Measurements from ENCODE around the gene DESI2.

DESI2 gene

DNA sequence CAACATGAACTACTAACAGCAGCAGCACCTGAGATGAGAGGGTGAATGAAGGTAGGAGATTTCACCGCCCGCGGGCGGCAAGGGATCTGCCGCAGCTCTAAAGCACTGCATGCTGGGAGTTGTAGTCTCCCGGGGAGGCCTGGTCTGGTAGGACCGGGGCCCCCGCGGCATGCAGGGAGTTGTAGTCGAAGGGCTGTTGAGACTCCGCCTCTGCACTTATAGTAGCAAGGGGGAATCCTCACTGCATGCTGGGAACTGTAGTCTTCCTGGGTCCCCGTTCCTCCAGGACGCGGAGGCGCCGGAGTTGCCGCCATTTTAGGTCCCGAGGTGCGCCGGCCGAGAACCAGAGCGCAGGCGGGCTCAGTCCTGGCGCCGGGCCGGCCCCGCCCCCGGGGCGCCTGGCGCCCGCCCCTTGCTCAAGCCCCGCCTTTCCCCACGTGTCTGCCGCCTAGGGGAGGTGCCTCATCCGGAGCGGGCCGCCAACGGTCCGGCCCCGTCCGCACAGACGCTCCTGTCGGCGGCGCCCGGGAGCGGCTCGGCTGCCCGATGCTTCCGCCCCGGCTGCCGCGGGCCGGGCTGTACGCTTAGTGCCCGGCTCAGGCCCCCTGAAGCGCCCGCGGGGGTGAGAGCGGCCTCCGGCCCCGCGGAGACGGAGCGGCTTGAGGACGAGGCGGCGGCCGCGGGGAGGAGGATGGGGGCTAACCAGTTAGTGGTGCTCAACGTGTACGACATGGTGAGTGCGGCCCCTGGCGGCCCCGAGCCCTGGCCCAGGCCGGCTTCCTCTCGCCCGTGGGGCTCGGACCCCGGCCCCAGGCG, at the start of gene DESI2:
Gene DESI2 (plus strand): TSS at position 504 of the 816 bp plus-strand sequence. CDS start 188 bp downstream, at position 692.
- TF ChIP-seq CTCF (IDR thresholded peaks at IDR 0.05; ENCODE audit: low read depth, low read length, missing control alignments) = peak; percentile 51
- H3K4me3 ChIP-seq (ENCODE audit: low read depth, low read length) = peak within 1 kb of the TSS; percentile 73
- DNase-seq (ENCODE audit: low read depth) = peak; percentile 98

DNA sequence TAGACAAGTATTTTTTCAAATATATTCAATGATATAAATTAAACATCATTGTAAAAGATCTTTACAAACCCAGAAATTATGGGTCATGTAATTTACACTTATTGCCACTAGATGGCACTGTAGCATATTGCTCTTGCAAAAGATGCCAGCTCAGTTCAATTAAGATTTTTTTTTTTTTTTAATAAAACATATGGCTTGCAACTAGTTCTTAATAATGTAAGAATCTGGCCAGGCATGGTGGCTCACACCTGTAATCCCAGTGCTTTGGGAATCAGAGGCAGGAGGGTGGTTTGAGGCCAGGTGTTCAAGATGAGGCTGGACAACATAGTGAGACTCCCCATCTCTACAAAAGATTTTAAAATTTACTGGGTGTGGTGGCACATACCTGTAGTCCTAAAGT, 49.4 kb upstream of the DESI2 start:
- DNase-seq (ENCODE audit: low read depth) = no peak
- TF ChIP-seq CTCF (IDR thresholded peaks at IDR 0.05; ENCODE audit: low read depth, low read length, missing control alignments) = peak; percentile 50
- no peak overlapping the region for H3K4me3 ChIP-seq (ENCODE audit: low read depth, low read length)

- no peak overlapping the region for H3K4me3 ChIP-seq (ENCODE audit: low read depth, low read length)
- DNase-seq (ENCODE audit: low read depth) = no peak
- no peak for TF ChIP-seq CTCF (IDR thresholded peaks at IDR 0.05; ENCODE audit: low read depth, low read length, missing control alignments)
Observed at GRCh38 chr1:244605835-244606370, 47.0 kb upstream of the DESI2 start.

DNA sequence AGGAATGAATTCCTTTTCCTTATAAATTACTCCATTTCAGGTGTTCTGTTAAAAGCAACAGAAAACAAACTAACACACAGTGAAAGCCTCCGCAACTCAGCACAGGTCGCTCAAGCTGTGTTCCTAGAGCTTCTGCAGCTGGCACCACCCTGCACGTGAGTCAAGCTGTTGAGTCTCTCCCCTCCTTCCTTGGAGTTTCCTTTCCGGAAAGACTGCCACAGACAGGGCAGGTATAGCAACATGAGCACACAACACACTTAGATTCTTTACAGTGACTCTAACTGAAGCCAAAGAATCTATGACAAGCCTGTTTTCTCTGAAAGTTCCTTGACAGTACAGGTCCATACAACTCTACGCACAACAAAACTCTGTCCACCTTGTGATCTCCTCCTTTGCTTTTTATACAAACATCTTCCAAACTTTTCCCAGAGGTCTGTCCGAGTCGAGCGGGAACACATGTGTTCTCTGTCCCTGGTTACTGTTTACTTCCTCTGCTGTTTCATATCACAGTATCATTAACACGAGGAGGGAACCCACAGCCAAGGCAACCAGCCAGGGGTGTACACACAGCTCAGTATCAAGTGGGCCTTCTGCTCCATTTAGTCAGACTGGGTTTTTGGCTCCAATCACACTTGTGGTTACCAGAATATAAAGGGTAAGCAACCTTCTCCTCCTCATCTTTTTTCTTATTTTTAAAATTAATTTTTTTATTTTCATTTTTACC, 38.7 kb upstream of the DESI2 start:
- no peak for DNase-seq (ENCODE audit: low read depth)
- TF ChIP-seq CTCF (IDR thresholded peaks at IDR 0.05; ENCODE audit: low read depth, low read length, missing control alignments) = no peak
- H3K4me3 ChIP-seq (ENCODE audit: low read depth, low read length) = no peak overlapping the region

GRCh38 chr1:244614879-244615278, 38.0 kb upstream of the DESI2 start:
- no peak overlapping the region for H3K4me3 ChIP-seq (ENCODE audit: low read depth, low read length)
- DNase-seq (ENCODE audit: low read depth) = no peak
- no peak for TF ChIP-seq CTCF (IDR thresholded peaks at IDR 0.05; ENCODE audit: low read depth, low read length, missing control alignments)

DNA sequence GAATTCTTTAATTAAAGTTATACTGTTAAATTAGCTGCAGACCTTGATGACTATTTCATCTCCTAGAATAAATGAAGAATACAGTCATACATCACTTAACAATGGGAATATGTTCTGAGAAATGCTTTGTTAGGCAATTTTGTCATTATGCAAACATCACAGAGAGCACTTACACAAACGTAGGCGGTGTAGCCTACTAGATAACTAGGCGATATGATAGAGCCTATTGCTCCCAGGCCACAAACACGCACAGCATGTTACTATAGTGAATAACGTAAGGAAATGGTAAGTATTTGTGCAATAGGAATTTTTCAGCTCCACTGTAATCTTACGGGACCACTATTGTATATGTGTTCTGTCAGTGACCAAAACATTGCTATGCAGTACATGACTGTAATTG, 37.6 kb upstream of the DESI2 start:
- no peak for DNase-seq (ENCODE audit: low read depth)
- no peak for TF ChIP-seq CTCF (IDR thresholded peaks at IDR 0.05; ENCODE audit: low read depth, low read length, missing control alignments)
- H3K4me3 ChIP-seq (ENCODE audit: low read depth, low read length) = no peak overlapping the region

Measured in GM12864 (cell line).